Measurements from ENCODE around the gene SIVA1.

Gene SIVA1

DNA sequence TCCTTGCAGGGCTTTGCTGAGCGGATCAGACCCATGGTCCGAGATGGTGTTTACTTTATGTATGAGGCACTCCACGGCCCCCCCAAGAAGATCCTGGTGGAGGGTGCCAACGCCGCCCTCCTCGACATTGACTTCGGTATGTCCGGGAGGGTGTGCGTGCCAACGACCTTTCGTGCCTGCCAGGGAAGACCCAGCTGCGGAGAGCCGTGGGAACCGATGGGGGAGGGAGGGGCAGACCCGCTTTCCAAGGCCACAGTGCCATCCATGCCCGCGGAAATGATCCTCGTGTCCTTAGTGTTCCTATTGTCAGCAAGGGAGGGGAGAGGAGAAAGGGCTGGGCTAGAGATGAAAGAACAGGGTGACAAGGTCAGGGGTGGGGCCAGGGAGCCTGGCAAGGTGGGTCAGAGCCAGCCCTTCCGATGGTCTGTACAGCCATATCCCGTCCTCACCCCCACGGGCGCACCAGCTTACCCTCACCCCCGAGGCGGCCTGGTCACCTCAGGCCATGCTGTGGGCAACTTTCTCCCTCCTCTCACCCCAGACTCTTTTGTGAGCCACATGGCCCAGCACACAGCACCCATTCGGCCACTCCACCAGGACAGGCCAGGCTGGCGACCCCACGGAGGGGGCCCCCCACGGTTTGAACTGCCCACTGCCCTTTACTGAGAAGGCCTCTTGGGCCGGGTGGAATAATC lies 11.7 kb upstream of the SIVA1 start:
- no peaks in the 10 kb centered on the region for H3K4me1 ChIP-seq (ENCODE audit: low read length)
- H2AFZ ChIP-seq (ENCODE audit: low read length), result no peak overlapping the region
- no peaks in the 10 kb centered on the region for H3K79me2 ChIP-seq (ENCODE audit: low read length)
- no peak for DNase-seq
- H3K4me2 ChIP-seq (ENCODE audit: low read depth, low read length), result no peak overlapping the region
- H3F3A ChIP-seq (ENCODE audit: insufficient read depth, low read length), result no peaks in the 10 kb centered on the region
- peaks cover 58% of the 10 kb centered on the region for H3K27me3 ChIP-seq (replicated peaks; ENCODE audit: insufficient read depth, low read length)
- H3K9me3 ChIP-seq (replicated peaks; ENCODE audit: insufficient read depth, low read length), result no peaks in the 10 kb centered on the region
- H4K20me1 ChIP-seq (ENCODE audit: insufficient read depth, low read length), result no peaks in the 10 kb centered on the region
- no peak overlapping the region for H3K4me3 ChIP-seq (ENCODE audit: low read length)
- H3K9ac ChIP-seq (ENCODE audit: low read length), result no peak overlapping the region
- TF ChIP-seq, protein P1, sequence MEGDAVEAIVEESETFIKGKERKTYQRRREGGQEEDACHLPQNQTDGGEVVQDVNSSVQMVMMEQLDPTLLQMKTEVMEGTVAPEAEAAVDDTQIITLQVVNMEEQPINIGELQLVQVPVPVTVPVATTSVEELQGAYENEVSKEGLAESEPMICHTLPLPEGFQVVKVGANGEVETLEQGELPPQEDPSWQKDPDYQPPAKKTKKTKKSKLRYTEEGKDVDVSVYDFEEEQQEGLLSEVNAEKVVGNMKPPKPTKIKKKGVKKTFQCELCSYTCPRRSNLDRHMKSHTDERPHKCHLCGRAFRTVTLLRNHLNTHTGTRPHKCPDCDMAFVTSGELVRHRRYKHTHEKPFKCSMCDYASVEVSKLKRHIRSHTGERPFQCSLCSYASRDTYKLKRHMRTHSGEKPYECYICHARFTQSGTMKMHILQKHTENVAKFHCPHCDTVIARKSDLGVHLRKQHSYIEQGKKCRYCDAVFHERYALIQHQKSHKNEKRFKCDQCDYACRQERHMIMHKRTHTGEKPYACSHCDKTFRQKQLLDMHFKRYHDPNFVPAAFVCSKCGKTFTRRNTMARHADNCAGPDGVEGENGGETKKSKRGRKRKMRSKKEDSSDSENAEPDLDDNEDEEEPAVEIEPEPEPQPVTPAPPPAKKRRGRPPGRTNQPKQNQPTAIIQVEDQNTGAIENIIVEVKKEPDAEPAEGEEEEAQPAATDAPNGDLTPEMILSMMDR (IDR thresholded peaks at IDR 0.05; ENCODE audit: low read length), result no peak
- TF ChIP-seq EZH2 (optimal IDR thresholded peaks at IDR 0.05; ENCODE audit: low read depth, low read length), result no peak
- no peak for TF ChIP-seq EZH2phosphoT487 (IDR thresholded peaks at IDR 0.05; ENCODE audit: low read length)
- H3K27ac ChIP-seq (ENCODE audit: low read length), result no peak overlapping the region
- no peaks in the 10 kb centered on the region for H3K9me2 ChIP-seq (replicated peaks; ENCODE audit: insufficient read depth, low read length)
- no peaks in the 10 kb centered on the region for H3K36me3 ChIP-seq (replicated peaks; ENCODE audit: insufficient read depth, low read length)

DNA sequence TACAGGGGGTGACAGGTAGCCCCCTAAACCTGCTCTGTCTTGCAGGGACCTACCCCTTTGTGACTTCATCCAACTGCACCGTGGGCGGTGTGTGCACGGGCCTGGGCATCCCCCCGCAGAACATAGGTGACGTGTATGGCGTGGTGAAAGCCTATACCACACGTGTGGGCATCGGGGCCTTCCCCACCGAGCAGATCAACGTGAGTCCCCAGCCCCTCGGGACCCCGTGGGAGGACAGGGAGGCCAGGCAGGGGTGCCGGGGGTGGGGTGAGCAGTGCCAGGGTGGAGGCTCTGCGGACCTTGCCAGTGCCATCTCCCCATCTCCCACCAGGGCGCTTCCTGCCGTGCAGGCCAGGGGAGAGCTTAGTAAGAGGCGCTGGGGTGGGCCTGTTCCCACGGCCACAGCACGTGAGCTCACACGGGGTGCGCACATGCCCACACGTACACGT lies 11.1 kb upstream of the SIVA1 start:
- Histone ChIP-seq H3K9ac (ENCODE audit: low read length) (no peak overlapping the region), H3K4me1 (ENCODE audit: low read length) (no peaks in the 10 kb centered on the region), H3K27me3 (replicated peaks; ENCODE audit: insufficient read depth, low read length) (peaks cover 58% of the 10 kb centered on the region), H4K20me1 (ENCODE audit: insufficient read depth, low read length) (no peaks in the 10 kb centered on the region), H3K4me2 (ENCODE audit: low read depth, low read length) (no peak overlapping the region), H3K27ac (ENCODE audit: low read length) (no peak overlapping the region), H3K36me3 (replicated peaks; ENCODE audit: insufficient read depth, low read length) (no peaks in the 10 kb centered on the region), H3K4me3 (ENCODE audit: low read length) (no peak overlapping the region), H3K9me3 (replicated peaks; ENCODE audit: insufficient read depth, low read length) (no peaks in the 10 kb centered on the region), H3K79me2 (ENCODE audit: low read length) (no peaks in the 10 kb centered on the region), H3F3A (ENCODE audit: insufficient read depth, low read length) (no peaks in the 10 kb centered on the region), H3K9me2 (replicated peaks; ENCODE audit: insufficient read depth, low read length) (no peaks in the 10 kb centered on the region), H2AFZ (ENCODE audit: low read length) (no peak overlapping the region)
- DNase-seq, result no peak
- TF ChIP-seq, protein P1 (IDR thresholded peaks at IDR 0.05; ENCODE audit: low read length), result no peak
- TF ChIP-seq EZH2 (optimal IDR thresholded peaks at IDR 0.05; ENCODE audit: low read depth, low read length) (no peak), EZH2phosphoT487 (IDR thresholded peaks at IDR 0.05; ENCODE audit: low read length) (no peak)

DNA sequence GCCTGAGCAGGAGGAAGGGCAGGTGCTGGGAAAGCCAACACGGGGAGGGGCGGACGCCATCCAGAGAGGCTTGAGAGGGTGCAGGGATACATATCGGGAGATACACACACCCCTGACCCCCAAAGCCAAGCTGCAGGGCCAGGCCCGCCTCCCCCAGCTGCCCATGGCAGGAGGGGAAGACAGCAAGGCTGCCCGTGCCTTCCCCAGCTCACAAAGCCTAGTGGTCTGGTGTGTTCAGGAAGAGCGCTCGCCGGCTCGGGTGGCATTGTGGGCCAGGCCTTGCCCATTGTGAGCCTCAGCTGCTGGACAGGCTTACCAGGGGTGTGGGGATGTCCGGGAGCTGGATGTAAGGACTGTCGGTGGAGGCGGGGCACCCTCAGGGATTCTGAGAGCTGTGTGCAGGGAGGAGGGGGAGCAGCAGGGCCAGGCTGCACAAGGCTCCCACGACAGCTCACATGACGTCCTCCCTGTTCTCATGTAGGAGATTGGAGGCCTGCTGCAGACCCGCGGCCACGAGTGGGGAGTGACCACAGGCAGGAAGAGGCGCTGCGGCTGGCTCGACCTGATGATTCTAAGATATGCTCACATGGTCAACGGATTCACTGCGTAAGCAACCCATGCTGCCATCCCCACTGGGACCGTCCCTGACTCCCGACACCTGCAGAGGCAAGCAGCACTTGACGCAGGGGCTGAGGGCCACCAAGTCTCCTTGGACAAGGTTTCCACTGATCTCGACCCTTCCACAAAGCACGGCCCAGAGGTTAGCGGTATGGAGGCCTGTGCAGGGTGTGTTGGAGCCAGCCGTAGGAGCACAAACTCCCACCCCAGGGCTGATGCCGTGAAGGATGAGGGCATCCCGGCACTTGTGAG lies 10.1 kb upstream of the SIVA1 start:
- H2AFZ ChIP-seq (ENCODE audit: low read length), result no peak overlapping the region
- no peaks in the 10 kb centered on the region for H3K4me1 ChIP-seq (ENCODE audit: low read length)
- no peaks in the 10 kb centered on the region for H3K36me3 ChIP-seq (replicated peaks; ENCODE audit: insufficient read depth, low read length)
- TF ChIP-seq, protein P1 (IDR thresholded peaks at IDR 0.05; ENCODE audit: low read length), result no peak
- no peak for TF ChIP-seq EZH2phosphoT487 (IDR thresholded peaks at IDR 0.05; ENCODE audit: low read length)
- no peak for TF ChIP-seq EZH2 (optimal IDR thresholded peaks at IDR 0.05; ENCODE audit: low read depth, low read length)
- H4K20me1 ChIP-seq (ENCODE audit: insufficient read depth, low read length), result no peaks in the 10 kb centered on the region
- DNase-seq, result no peak
- no peaks in the 10 kb centered on the region for H3K79me2 ChIP-seq (ENCODE audit: low read length)
- H3K4me3 ChIP-seq (ENCODE audit: low read length), result no peak overlapping the region
- no peak overlapping the region for H3K9ac ChIP-seq (ENCODE audit: low read length)
- no peak overlapping the region for H3K27ac ChIP-seq (ENCODE audit: low read length)
- no peaks in the 10 kb centered on the region for H3K9me2 ChIP-seq (replicated peaks; ENCODE audit: insufficient read depth, low read length)
- no peak overlapping the region for H3K4me2 ChIP-seq (ENCODE audit: low read depth, low read length)
- no peaks in the 10 kb centered on the region for H3K9me3 ChIP-seq (replicated peaks; ENCODE audit: insufficient read depth, low read length)
- H3K27me3 ChIP-seq (replicated peaks; ENCODE audit: insufficient read depth, low read length), result peaks cover 55% of the 10 kb centered on the region
- H3F3A ChIP-seq (ENCODE audit: insufficient read depth, low read length), result no peaks in the 10 kb centered on the region
